Mesothelial cell of epicardium (in vitro differentiated cells): ENCODE data around the gene IFI35. TPM values are rescaled to one million over a fixed set of nuclear protein-coding genes. Genes with fewer than 3 reads are reported as not detected.

Experiments used
- DNase-seq, 2 experiments: peaks; one replicate each; pipeline ENCODE4 v3.0.0; 2021; ENCODE audit warnings: low spot score in 2 of 2; ENCODE audit not compliant: unreplicated experiment in 2 of 2
- H3K27ac Mint-ChIP-seq: 2 replicates; pipeline ENCODE4 v1.8.0; 2021; ENCODE audit warnings: mixed read lengths
- H3K27me3 Mint-ChIP-seq: 2 replicates; pipeline ENCODE4 v1.8.0; 2021; ENCODE audit warnings: low read depth, mixed read lengths
- H3K36me3 Mint-ChIP-seq: 2 replicates; pipeline ENCODE4 v1.8.0; 2021; ENCODE audit warnings: mixed read lengths
- H3K4me1 Mint-ChIP-seq: 2 replicates; pipeline ENCODE4 v1.8.0; 2021; ENCODE audit warnings: mixed read lengths
- H3K4me3 Mint-ChIP-seq: 2 replicates; pipeline ENCODE4 v1.8.0; 2021; ENCODE audit warnings: mild to moderate bottlenecking, moderate library complexity, mixed read lengths
- H3K9me3 Mint-ChIP-seq: 2 replicates; pipeline ENCODE4 v1.8.0; 2021; ENCODE audit warnings: mixed read lengths
- CTCF ChIP-seq: fragments of 200-600 bp; sonication (generic); IDR thresholded peaks from one replicate; pipeline ENCODE4 v1.5.0; 2021; ENCODE audit warnings: antibody characterized with exemption; ENCODE audit not compliant: unreplicated experiment
- total RNA-seq: library from RNA; stranded (reverse); gene quantifications from 3 replicates; pipeline ENCODE4 v1.2.1, GENCODE V29; 2021

IFI35 gene
- total RNA-seq, 1 donor from 2014 or later = 5.6 TPM

GRCh38 chr17:43030137-43030767 lies 23.7 kb downstream of the IFI35 start:
- DNase-seq = no peak
- Mint-ChIP-seq H3K4me1 (peaks cover 18% of the 10 kb centered on the region), H3K4me3 (no peak overlapping the region), H3K27ac (no peak overlapping the region), H3K36me3 (no peaks in the 10 kb centered on the region), H3K27me3 (no peaks in the 10 kb centered on the region), H3K9me3 (no peaks in the 10 kb centered on the region)
- no peak for TF ChIP-seq CTCF

- no peaks in the 10 kb centered on the region for H3K36me3 Mint-ChIP-seq
- H3K4me3 Mint-ChIP-seq = no peak overlapping the region
- no peak for TF ChIP-seq CTCF
- no peaks in the 10 kb centered on the region for H3K9me3 Mint-ChIP-seq
- DNase-seq = no peak
- H3K4me1 Mint-ChIP-seq = peaks cover 16% of the 10 kb centered on the region
- H3K27me3 Mint-ChIP-seq = no peaks in the 10 kb centered on the region
- H3K27ac Mint-ChIP-seq = no peak overlapping the region
These were observed 25.1 kb downstream of the IFI35 start for GRCh38 chr17:43031666-43032065.

- H3K27ac Mint-ChIP-seq = peak overlapping the region; percentile 77
- no peak for DNase-seq
- H3K4me3 Mint-ChIP-seq = peak overlapping the region; percentile 28
- peaks cover 16% of the 10 kb centered on the region for H3K4me1 Mint-ChIP-seq
- no peaks in the 10 kb centered on the region for H3K9me3 Mint-ChIP-seq
- no peak for TF ChIP-seq CTCF
- no peaks in the 10 kb centered on the region for H3K27me3 Mint-ChIP-seq
- no peaks in the 10 kb centered on the region for H3K36me3 Mint-ChIP-seq
These were observed 27.6 kb downstream of the IFI35 start for GRCh38 chr17:43033948-43034881.

- no peaks in the 10 kb centered on the region for H3K9me3 Mint-ChIP-seq
- peaks cover 16% of the 10 kb centered on the region for H3K4me1 Mint-ChIP-seq
- no peak overlapping the region for H3K27ac Mint-ChIP-seq
- no peak for TF ChIP-seq CTCF
- no peak for DNase-seq
- H3K36me3 Mint-ChIP-seq = no peaks in the 10 kb centered on the region
- H3K27me3 Mint-ChIP-seq = no peaks in the 10 kb centered on the region
- H3K4me3 Mint-ChIP-seq = no peak overlapping the region
These were observed 28.3 kb downstream of the IFI35 start for GRCh38 chr17:43034894-43035293.

GRCh38 chr17:43039646-43040045 lies 33.1 kb downstream of the IFI35 start:
- no peak for TF ChIP-seq CTCF
- Mint-ChIP-seq H3K4me3 (no peak overlapping the region), H3K36me3 (no peaks in the 10 kb centered on the region), H3K27me3 (no peaks in the 10 kb centered on the region), H3K27ac (no peak overlapping the region), H3K9me3 (no peaks in the 10 kb centered on the region), H3K4me1 (peaks cover 9% of the 10 kb centered on the region)
- DNase-seq = no peak
